ENCODE results near the gene LEMD2.

GRCh38 chr6:33820784-33821520 lies 32.0 kb upstream of the LEMD2 start:
- TF ChIP-seq REST (IDR thresholded peaks at IDR 0.05; ENCODE audit: low read depth) (no peak), EGR1 (IDR thresholded peaks at IDR 0.05; ENCODE audit: low read depth) (no peak), CTCF (IDR thresholded peaks at IDR 0.05 in 2 of 3, conservative IDR thresholded peaks at IDR 0.05 in 1 of 3; ENCODE audit: borderline replicate concordance in 1 of 3, insufficient read depth in 1 of 3, low read depth in 2 of 3, low read length in 2 of 3) (no peak; a peak in 1 of 6 replicates), YY1 (IDR thresholded peaks at IDR 0.05; ENCODE audit: extremely low read depth, insufficient replicate concordance, low read depth, low read length) (no peak), SP1 (IDR thresholded peaks at IDR 0.05; ENCODE audit: low read depth) (no peak)
